ENCODE measurements around the gene SYTL4. TPM values are rescaled to one million over a fixed set of nuclear protein-coding genes. Genes with fewer than 3 reads are reported as not detected.

SYTL4 gene
- total and polyA plus RNA-seq, 2 of the 8 experiments (the other 6 are each of a cell fraction or from before 2014, with no cell fraction given): 0.11 TPM

DNA sequence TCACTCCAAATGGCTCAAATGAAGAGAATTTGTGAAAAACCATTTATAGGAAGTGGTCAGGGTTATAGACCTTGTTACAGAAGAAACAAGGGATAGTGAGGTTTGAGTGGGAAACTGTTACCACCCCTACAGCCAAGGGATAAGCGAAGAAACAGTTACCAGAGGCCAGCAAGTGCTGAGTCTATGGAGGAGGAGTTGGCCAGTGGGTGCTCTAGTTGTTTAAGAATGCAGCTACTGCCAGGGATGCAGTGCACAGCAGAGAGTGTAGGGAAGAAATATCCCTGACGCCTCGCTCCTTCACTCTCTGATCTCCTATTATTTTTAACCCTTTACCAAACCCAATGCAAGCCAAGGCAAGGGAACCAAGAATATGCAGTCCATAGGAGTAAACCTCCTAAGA lies 15.2 kb upstream of the SYTL4 start (continued):
- TF ChIP-seq GABPA (IDR thresholded peaks at IDR 0.05; ENCODE audit: borderline replicate concordance, insufficient read depth, low read length) (no peak), TBP (IDR thresholded peaks at IDR 0.05; ENCODE audit: low read depth, low read length) (no peak), GTF2F1 (IDR thresholded peaks at IDR 0.05; ENCODE audit: borderline replicate concordance, low read depth, low read length) (no peak), MAFK (IDR thresholded peaks at IDR 0.05; ENCODE audit: low read depth, low read length) (no peak), FOSL1 (IDR thresholded peaks at IDR 0.05; ENCODE audit: insufficient read depth, low read depth, low read length) (no peak), NRF1 (IDR thresholded peaks at IDR 0.05; ENCODE audit: low read depth, low read length) (no peak)
